Nucleus accumbens (tissue), 56 donors: ENCODE data around the gene MSANTD2.

Experiments used
- DNase-seq, 56 donors: peaks; one replicate each; lab custom pipeline; 2025; lab: John Stamatoyannopoulos, UW

MSANTD2 gene

DNA sequence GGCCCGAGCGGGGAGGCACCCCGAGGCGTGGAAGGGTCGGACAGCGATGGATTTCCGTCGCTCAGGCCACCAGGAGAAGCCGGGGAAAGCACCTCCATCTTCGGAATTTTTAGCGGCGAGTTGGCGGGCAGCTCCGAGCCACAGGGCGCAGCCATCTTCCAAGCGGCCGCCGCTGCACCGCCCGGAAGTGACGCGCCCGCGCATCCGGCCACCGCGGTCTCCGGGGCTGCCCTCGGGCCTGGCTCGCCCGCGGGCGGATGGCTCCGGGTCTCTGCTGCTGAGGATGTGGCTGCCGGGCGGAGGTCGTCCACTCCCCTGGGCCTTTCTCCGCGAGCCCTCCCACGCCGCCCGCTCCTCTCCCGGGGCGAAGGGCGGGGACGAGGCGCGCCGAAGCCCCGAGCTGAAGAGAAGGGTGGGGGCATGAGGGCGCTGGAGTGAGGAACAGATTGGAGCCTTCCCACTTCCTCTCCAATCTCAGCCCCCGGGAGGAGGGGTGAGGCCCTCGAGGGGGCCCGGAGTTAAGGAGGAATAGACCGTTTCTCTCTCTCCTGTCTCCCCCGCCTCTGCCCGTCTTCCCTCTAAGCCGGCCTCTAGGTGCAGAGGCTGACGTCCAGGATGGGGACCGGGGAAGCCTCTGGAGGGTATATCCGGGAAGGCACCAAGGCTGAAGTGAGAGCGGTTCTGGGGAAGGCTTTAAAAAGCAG is at the start of gene MSANTD2:
Gene MSANTD2 (minus strand): TSS at position 181 of the 704 bp plus-strand sequence. CDS start 26 bp downstream, at position 155.
- DNase-seq = peak in 55 of 56 donors; percentile 35 to 95 (median 84)

DNA sequence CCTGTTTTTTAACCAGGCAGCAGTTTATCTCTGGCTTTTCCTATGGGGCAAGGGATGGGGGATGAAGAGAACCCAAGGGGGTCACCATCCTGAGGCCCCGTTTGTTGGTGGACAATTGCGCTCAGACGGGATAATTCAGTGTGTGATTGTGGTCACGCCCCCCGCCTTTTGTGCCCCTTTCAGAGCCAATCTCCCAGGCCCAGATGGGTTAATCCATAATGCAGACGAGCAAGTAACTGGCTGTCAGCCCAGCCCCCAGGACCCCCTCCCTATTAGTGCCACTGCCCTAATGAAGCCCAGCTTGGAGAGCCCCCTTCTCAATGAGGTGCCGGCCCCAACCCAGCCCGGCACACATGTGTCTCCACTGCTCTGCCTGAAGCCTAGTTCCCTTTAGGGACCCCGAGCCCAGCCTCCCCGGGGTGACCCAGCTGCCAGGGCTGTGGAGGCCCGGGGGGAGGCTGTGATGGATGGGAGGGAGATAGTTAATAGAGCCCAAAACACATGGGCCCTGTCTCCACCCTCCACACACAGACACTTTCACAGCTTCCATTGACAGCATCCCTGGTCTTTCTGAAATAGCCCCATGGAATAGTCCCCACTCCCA is 46.0 kb upstream of the MSANTD2 start:
- no peak for DNase-seq

DNA sequence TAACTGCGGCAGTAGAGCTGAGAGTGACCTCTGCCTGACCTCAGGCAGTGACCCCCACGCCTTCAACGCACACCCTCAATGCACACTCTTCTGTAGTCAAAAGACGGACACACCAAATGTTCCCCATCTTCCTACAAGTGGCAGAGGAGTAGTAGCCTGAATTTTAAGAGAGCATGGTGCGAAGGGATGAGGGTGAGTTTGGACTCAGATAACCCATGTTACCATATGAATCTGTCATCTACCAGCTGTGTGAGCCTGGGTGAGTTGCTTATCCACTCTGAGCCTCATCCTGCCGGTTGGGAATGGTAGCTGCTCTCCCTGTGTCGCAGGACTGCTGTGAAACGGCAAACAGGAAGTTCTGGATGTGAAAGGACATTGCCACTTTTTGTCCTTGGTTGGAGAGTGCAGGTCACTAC is 44.5 kb upstream of the MSANTD2 start:
- no peak for DNase-seq

DNA sequence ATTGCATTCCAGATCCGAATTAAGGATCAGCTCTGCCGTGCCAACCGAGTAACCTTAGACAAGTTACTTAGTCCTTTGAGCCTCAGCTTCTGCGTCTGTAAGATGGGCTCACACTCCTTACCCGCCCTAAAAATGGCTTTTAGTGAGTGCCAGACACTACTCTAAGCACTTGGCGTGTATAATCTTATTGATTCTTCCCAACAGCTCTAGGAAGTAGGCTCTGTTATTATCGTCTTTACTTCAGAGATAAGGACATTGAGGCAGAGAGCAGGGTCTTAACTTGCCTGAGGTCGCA is 43.4 kb upstream of the MSANTD2 start:
- no peak for DNase-seq

DNA sequence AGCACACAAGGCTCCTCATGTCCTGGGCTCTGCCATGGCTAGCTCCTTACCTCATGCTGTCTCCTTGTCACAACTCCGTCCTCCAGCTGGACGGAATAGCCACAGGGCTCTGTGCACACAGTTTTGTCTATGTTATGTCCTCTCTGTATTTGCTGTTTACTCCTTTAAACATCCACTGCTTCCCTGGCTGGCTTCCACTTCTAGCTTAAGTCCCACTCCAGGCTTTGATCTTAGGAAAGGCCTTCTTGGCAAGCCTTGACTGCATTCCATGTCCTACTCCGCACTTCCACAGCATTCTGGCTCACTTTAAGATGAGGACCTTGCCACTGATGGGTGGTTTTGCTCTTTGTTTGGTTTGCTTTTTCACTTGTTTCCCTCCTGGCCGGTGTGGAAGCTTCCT is 42.1 kb upstream of the MSANTD2 start:
- DNase-seq = peak in 1 of 56 donors; percentile 3

DNA sequence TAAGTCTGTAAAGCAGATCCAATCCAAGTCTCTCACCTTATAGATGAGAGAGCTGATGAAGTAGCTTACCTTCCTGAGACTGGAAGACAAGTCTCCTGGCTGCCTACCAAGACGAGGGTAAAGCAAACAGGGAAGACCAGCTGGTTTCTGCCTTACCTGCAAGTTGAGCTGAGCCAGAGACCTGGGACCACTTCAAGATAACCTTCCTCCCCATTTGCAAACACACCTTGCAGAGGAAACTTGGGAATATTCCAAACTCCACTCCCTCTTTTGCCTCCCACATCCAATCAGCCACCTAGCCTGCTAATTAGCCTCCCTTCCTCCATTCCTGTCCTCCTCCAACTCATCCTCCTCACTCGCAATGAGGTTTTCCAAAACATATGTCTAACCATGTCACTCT is 41.6 kb upstream of the MSANTD2 start:
- DNase-seq = no peak

DNA sequence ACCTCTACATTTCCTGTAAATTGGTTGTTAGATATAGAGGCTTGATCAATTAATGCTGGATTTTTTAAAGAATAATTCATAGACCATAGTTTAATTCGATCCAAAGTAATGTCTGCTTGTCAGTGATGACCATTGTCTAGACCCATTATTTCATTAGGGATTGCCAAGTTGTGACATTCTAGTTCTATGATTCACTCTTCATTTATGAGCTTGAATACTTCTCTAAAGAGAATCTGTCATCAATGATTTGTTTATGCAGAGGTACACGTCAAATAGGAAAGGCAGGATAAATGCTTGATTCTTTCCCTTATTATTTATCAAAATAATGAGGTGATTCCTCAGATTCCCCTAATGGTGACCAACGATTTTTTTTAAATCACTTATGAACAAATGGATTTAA is 41.0 kb upstream of the MSANTD2 start:
- no peak for DNase-seq

DNA sequence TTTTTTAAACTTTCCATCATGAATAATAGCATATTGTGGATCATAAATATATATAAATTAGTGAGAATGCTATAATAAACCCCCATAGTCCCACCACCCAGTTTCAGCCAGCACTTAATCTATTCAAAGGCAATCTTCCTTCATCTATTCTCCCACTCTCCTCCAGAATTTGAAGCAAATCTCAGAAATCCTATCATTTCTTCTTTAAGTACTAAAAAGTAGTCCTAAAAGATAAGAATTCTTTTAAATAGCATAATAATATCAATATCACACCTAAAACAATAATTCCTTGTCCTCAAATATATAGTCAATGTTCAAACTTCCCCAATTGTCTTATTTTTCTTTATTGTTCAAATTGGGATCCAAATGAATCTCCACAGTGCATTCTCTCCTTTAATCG is 40.5 kb upstream of the MSANTD2 start:
- no peak for DNase-seq

DNA sequence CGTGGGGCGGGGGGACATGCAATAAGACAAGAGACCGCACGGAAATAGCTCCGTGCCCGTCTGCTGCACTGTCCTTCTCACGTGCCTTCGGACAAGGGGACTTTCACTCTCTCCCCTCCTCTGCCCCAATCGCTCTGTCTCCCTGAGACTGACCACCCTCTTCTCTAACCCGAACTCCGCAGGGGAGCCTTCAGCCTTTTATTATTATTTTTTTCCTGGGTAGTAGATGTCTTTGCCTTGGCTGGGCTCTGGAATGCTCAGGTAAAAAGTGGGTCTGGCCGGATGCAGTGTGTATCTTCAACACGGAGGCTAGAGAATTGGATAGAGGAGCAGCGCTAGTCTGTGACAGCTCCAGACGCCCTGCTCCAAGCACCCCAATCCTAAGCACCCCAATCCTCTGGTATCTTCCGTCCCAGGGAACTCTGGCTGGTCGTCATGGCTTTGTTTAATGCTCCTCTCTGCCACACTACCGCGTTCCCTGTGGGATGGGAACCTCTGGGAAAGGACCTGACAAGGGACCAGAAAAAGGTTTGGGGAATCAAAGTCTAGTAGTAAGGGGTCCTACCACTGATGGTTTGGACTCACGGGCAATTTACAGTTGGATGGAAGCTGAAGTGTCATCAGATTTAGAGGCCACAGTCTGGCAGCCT is 39.9 kb upstream of the MSANTD2 start:
- DNase-seq = no peak

DNA sequence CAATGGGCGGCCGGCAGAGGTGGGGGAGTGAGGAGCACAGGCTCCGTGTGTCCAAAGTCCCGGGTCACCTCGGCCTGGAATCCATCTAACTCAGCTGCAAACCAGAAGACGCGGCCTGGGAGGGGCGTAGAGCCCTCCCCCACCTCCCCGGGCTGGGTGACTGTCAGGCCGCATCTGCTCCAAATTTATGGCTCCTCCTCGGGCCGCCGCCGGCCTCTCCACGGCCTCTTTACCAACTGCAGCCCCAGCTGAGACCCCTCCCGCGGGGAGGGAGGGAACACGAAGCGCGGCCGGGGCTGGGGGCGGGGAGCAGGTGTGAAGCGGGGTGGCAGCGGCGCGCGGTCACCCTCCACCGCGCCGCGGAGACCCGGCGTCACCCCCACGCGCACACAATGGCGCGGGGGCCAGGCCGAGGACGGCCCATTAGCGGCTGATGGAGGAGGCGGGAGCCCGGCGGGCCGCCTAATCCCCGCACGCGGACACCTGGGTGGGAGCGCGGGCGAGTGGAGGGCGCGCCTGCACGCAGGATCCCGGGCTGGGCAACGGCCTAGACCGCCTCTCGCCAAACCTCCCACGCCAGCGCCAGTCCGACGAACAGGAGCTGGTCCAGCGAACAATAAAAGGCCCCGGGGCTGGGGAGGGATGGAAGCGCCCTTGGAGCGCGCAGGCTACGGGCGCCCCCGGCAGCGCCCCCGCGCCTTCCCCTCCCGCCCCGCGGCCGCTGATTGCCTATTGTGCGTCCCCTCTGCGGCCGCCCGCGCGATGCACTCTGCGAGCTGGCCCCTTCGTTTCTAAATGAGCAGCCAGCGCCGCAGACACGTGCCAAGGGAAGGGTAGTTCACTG is 39.1 kb upstream of the MSANTD2 start:
- peak in 3 of 56 donors; percentile 10 to 81 (median 19) for DNase-seq

DNA sequence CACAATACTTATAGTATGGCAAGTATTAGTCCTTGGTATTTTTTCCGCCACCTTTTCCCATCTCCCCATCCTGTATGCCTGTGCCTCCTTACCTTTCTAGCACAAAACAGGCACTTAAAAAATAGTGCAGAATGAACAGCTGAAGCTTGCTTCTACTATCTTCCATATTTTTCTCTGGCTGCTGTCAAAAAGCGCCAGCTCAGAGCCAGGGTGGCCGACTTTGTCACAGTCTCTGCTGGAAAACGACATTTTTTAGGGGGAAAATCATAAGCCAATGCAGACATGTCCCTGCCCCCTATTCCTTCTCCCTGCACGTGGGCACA is 38.6 kb upstream of the MSANTD2 start:
- no peak for DNase-seq

DNA sequence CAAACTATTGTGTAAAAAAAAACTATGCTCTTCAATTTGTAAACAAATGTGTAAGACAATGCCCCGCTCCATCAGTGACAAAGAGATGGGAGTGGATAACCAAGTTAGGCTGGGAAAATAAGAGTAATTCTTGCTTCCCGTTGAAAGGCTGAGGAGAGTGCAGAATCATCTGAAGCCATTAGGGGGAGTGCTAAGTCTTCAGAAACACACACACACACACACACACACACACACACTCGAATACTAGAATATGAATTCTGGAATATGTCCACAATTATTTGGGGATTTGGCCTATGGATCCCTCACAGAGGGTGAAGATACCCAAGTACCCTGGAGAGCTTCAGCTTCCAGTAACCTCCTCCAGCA is 37.3 kb upstream of the MSANTD2 start:
- DNase-seq = peak in 11 of 56 donors; percentile 5 to 58 (median 25)

DNA sequence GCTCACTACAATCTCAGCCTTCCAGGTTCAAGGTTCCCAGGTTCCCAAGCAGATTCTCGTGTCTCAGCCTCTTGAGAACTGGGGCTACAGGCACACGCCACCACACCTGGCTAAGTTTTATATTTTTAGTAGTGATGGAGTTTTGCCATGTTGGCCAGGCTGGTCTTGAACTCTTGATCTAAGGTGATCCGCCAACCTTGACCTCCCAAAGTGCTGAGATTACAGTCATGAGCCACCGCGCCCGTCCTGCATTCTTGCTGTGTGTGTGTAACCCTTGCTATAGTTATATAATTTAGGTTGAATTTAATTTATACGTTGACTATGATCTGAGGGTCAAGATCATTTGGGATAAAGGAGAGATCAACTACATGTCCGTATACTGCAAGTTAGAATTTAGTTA is 35.7 kb upstream of the MSANTD2 start:
- DNase-seq = no peak

DNA sequence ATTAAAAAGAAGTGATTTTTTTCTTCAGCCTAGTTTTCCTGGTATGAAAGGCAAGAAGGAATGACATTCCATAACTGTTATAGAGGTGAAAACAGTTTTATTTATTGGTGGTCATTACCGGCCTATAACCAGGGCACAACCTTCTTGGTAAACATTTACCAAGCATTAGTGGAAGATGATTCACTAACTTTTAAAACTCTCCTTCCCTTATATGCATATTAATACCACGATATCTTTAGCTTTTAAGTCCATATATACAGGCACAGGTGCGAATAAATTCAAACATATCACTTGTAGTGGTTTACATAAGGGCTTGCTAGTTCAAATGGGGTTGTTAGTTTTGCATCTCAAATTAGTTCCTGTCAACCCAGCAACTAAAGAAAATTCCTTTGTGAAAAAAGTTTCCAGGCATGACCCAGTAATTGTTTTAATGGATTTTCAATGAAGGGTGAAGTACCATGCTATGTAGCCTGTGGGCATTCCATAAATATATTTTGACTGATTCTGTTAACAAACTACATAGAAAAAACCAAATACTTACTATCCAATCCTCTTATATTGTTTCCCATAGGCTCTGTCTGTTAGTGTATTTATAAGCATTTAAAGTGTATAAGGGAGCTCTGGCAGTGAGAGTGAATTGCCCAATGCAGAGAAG is 34.4 kb upstream of the MSANTD2 start:
- DNase-seq = no peak

DNA sequence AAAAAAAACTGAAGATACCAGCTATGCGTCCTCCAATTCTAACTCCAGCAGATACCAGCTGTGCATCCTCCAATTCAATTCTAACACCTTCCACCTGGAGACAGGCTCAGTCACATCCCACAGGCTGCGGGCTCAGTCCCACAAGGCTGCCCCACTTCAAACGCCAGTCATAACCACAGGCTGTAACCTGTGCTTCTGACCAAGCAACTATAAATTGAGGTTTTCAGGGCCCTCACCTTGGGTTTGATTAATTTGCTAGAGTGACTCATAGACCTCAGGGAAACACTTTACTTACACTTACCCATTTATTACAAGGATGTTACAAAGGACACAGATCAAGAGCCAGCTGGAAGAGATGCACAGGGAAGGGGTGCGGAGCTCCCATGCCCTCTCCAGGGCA is 32.4 kb upstream of the MSANTD2 start:
- no peak for DNase-seq

DNA sequence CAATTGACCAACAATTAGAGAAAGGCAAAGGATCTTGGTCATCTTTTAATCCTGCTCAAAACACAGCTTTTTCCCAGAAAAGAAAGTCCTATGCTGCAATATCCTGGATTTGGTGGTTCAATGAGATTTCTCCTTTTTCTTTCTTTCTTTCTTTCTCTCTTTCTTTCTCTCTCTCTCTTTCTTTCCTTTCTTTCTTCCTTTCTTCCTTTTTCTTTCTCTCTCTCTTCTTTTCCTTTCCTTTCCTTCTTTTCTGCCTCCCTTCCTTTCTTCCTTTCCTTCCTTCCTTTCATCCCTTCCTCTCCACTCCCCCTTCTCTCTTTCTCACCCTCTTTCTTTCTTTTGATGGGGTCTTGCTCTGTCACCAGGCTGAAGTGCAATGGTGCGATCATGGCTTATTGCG is 31.7 kb upstream of the MSANTD2 start:
- DNase-seq = no peak

DNA sequence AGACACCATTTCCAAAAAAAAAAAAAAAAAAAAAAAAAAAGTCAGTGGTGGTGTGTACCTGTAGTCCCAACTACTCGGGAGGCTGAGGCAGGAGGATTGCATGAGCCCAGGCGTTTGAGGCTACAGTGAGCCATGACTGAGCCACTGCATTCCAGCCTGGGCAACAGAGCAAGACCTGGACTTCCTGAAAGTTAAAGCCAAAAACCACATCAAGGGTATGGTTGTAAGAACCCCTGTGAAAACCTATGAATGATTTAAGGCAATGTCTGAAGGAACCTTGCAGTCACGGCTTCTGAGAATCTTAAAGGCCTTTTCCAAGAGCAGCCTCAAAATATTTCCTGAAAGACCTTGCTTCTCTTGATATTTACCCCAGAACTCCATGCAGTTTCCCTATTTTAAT is 30.5 kb upstream of the MSANTD2 start:
- DNase-seq = no peak

DNA sequence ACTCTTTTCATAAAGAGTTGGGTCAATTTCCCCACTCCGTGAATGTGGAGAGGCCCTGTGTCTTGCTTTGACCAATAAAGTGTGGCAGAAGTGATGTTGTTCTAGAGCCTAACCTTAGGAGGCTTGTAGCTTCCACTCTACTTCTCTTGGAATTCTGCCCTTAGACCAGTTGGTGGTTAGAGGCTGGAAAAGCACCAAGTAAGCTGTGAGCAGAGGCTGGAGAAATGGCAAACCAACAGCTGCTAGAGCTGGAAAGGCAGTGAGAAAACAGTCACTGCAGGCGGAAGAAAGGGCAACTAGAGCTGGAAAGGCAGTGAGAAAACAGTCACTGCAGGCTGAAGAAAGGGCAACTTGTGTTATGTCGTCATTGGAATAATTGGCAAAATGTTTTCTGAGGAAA is 29.8 kb upstream of the MSANTD2 start:
- no peak for DNase-seq

DNA sequence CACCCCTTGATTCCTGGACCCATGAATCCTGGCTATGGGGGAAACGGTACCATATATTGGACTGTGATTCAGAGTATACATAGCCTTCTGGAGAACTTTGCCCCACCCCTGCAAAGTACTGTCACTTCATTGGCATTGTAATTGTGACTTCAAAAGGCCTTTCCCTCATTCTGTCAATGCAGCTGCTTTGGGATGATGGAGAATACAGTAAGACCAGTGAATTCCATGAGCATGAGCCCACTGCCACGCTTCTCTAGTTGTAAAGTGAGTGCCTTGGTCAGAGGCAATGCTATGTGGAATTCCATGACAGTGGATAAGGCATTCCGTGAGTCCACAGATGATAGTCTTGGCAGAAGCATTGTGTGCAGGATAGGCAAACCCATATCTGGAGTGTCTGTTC is 25.7 kb upstream of the MSANTD2 start:
- no peak for DNase-seq

DNA sequence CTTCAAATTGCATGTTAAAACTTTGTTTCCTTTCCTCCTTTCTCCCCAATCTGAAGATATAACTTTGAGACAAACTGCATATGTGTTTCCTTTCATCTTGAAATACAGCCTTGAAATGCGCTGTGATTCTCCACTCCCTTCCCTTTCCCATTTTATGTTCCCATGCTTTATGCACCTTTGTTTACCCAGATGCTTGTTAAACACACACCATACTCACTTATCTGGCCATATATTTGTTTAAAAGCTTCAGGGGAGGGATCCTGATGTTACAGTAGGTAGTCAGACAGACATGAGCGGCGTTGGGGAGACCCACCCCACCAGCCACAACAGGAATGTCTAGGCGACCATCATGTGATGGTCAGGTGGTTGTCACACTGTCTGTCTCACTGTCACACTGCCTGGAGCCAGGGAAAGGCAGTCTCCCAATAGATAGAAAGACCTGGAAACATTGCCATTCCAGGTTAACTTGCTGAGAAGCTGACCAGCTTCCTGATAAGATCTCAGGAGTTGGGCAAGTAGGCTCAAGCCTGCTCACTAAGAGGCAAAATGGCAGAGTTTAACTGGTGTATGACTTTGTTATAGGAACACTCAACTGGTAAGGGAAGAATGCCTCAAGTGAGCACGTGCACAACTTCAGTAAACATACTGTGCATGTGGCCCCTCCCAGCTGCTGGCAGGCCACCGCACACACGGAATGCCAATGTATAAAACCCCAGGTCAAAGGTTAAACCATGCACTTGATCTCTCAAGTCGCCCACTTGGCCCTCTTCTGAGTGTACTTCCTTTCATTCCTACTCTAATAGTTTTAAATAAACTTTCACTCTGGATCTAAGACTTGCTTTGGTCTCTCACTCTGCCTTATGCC is 23.5 kb upstream of the MSANTD2 start:
- DNase-seq = no peak
